Erythroblast (primary cell): Measurements from ENCODE around the gene ENHO.

Experiments
- GATA1 ChIP-seq: IDR thresholded peaks from 2 replicates; pipeline ENCODE4 v1.6.1; 2011; ENCODE audit warnings: low read depth, mild to moderate bottlenecking, control low read depth, low read length, moderate library complexity
- POLR2A ChIP-seq: IDR thresholded peaks from 2 replicates; pipeline ENCODE4 v1.6.1; 2011; ENCODE audit warnings: mild to moderate bottlenecking, low read length

- no peak for TF ChIP-seq POLR2A
- TF ChIP-seq GATA1: no peak
Measured at GRCh38 chr9:34544035-34544434, 21.2 kb upstream of the ENHO start.
